Subcutaneous adipose tissue (tissue), 4 donors: ENCODE results near the gene CLDN6. TPM values are rescaled to one million over a fixed set of nuclear protein-coding genes. Genes with fewer than 3 reads are reported as not detected.

ENCODE experiments used
- CTCF ChIP-seq: fragments of 450-650 bp; IDR thresholded peaks from one replicate; pipeline ENCODE4 v1.5.1; 2016; ENCODE audit warnings: low read depth, mild to moderate bottlenecking, control low read depth, antibody characterized with exemption, moderate library complexity
- total RNA-seq, 4 donors: library from RNA; depleted of rRNA; stranded (reverse); fragments of >200 nt; gene quantifications; one replicate each; pipeline ENCODE4 v1.1.0, GENCODE V29; 2016

The CLDN6 gene
- total RNA-seq, 4 donors from 2014 or later: not detected

GRCh38 chr16:2985893-2986355, 32.1 kb downstream of the CLDN6 start:
- TF ChIP-seq CTCF: no peak

- no peak for TF ChIP-seq CTCF
Observed at GRCh38 chr16:2985462-2985861, 32.5 kb downstream of the CLDN6 start.

GRCh38 chr16:2983706-2984136, 34.3 kb downstream of the CLDN6 start:
- no peak for TF ChIP-seq CTCF

- TF ChIP-seq CTCF: no peak
Observed at GRCh38 chr16:2982402-2982801, 35.6 kb downstream of the CLDN6 start.

GRCh38 chr16:2981899-2982250, 36.1 kb downstream of the CLDN6 start:
- TF ChIP-seq CTCF: no peak

GRCh38 chr16:2981177-2981898, 36.6 kb downstream of the CLDN6 start:
- TF ChIP-seq CTCF: no peak

GRCh38 chr16:2980227-2981176, 37.5 kb downstream of the CLDN6 start, which contains the start of gene PKMYT1:
PKMYT1 (minus strand) TSS chr16:2980446; CDS start chr16:2979657, 789 bp downstream.
- no peak for TF ChIP-seq CTCF
